ENCODE measurements around the gene TSFM.

TSFM gene

DNA sequence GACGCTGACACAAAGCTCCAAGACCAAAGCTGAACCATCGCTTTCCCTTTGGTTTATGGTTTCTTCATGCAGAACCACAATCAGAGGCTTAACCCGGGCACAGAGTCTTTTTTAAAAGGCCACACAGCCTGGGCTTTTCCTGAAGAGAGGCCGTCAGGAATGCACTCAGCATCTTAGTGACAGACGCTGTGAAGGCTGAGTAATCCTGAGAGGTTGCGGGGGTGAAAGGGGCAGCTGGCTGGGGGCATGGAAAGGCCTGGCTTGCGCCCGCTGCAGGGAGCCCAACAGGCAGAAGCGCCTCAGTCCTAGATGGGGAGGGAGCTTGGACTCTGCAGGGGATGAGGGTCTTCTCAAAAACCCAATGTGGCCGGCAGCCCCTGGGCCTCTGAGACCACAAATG is 50.4 kb downstream of the TSFM start:
- H3K79me2 ChIP-seq (ENCODE audit: insufficient read depth, low read length), result no peaks in the 10 kb centered on the region
- H3K4me2 ChIP-seq (ENCODE audit: low read depth, low read length, poor library complexity, severe bottlenecking), result no peak overlapping the region
- no peak overlapping the region for H3K9ac ChIP-seq (ENCODE audit: low read length)
- no peak overlapping the region for H2AFZ ChIP-seq (ENCODE audit: low read depth, low read length, severe bottlenecking)
- TF ChIP-seq, protein P1, sequence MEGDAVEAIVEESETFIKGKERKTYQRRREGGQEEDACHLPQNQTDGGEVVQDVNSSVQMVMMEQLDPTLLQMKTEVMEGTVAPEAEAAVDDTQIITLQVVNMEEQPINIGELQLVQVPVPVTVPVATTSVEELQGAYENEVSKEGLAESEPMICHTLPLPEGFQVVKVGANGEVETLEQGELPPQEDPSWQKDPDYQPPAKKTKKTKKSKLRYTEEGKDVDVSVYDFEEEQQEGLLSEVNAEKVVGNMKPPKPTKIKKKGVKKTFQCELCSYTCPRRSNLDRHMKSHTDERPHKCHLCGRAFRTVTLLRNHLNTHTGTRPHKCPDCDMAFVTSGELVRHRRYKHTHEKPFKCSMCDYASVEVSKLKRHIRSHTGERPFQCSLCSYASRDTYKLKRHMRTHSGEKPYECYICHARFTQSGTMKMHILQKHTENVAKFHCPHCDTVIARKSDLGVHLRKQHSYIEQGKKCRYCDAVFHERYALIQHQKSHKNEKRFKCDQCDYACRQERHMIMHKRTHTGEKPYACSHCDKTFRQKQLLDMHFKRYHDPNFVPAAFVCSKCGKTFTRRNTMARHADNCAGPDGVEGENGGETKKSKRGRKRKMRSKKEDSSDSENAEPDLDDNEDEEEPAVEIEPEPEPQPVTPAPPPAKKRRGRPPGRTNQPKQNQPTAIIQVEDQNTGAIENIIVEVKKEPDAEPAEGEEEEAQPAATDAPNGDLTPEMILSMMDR (IDR thresholded peaks at IDR 0.05; ENCODE audit: insufficient read depth, low read length, poor library complexity, severe bottlenecking), result no peak
- no peak overlapping the region for H3K4me3 ChIP-seq (ENCODE audit: insufficient read depth, low read length, poor library complexity, severe bottlenecking)
- no peaks in the 10 kb centered on the region for H3K9me2 ChIP-seq (replicated peaks; ENCODE audit: insufficient read depth, low read length)
- no peaks in the 10 kb centered on the region for H3K9me3 ChIP-seq (ENCODE audit: insufficient read depth, low read length)
- no peaks in the 10 kb centered on the region for H3F3A ChIP-seq (ENCODE audit: insufficient read depth)
- H4K20me1 ChIP-seq (ENCODE audit: low read depth, low read length), result no peaks in the 10 kb centered on the region
- H3K27ac ChIP-seq (ENCODE audit: low read depth, low read length), result no peak overlapping the region
- no peaks in the 10 kb centered on the region for H3K36me3 ChIP-seq (ENCODE audit: low read length)
- no peaks in the 10 kb centered on the region for H3K27me3 ChIP-seq (ENCODE audit: low read length)

DNA sequence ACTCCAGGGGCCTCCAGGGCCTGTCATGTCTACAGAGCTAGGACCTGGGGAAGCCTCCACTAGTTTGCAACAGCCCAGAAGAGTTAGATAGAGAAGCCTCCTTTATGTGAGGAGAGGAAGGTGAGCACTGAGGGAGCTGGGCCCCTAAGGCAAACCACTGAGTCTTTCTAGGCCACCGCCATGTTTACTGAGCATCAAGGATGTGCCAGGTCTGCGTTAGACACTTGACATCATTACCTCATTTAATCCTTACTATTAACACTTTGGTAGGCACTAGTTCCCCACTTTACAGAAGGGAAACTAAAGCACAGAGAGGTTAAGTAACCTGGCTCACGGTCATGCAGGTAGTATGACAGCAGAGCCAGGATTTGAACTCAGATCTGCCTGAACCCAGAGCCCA is 51.1 kb downstream of the TSFM start:
- no peak overlapping the region for H3K4me2 ChIP-seq (ENCODE audit: low read depth, low read length, poor library complexity, severe bottlenecking)
- no peak overlapping the region for H2AFZ ChIP-seq (ENCODE audit: low read depth, low read length, severe bottlenecking)
- H3K27ac ChIP-seq (ENCODE audit: low read depth, low read length), result no peak overlapping the region
- no peak overlapping the region for H3K4me3 ChIP-seq (ENCODE audit: insufficient read depth, low read length, poor library complexity, severe bottlenecking)
- TF ChIP-seq, protein P1 (IDR thresholded peaks at IDR 0.05; ENCODE audit: insufficient read depth, low read length, poor library complexity, severe bottlenecking), result no peak
- no peak for TF ChIP-seq EZH2phosphoT487 (conservative IDR thresholded peaks at IDR 0.05; ENCODE audit: low read length)
- no peaks in the 10 kb centered on the region for H3F3A ChIP-seq (ENCODE audit: insufficient read depth)
- no peaks in the 10 kb centered on the region for H3K79me2 ChIP-seq (ENCODE audit: insufficient read depth, low read length)
- H3K9me3 ChIP-seq (ENCODE audit: insufficient read depth, low read length), result no peaks in the 10 kb centered on the region
- H3K9ac ChIP-seq (ENCODE audit: low read length), result no peak overlapping the region
- no peaks in the 10 kb centered on the region for H3K27me3 ChIP-seq (ENCODE audit: low read length)
- H3K9me2 ChIP-seq (replicated peaks; ENCODE audit: insufficient read depth, low read length), result no peaks in the 10 kb centered on the region
- no peaks in the 10 kb centered on the region for H3K36me3 ChIP-seq (ENCODE audit: low read length)
- H4K20me1 ChIP-seq (ENCODE audit: low read depth, low read length), result no peaks in the 10 kb centered on the region

DNA sequence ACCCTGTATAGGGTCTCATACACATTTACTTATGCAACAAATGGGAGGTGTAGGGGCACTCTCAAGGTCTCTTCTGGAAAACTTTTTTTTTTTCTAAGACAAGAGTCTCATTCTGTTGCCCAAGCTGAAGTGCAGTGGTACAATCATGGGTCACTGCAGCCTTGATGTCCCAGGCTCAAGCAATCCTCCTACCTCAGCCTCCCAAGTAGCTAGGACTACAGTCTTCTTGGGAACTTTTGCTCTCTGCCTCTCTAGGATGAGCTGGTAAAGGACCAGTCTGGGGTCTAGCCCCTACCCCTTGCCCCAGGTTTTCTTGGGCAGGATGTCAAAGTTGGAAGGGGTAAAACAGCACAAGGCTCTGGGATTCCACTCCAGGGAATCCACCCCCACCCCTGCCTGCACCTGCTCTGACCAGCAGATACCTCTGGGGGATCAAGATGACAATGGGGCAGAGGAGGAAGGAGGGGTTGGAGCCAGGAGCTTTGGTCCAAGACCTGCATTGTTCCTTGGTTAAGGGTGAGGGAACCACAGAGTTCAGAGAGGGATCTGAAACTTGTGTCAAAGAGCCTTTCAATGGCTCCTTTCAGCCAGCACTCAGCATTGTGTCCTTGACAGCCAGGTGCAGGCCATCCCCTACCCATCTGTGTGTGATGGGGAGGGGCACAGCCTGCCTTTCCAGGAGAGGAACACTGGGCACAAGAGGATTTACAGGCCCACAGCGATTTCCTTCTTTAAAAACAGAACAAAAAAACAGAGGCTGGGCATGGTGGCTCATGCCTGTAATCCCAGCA is 51.7 kb downstream of the TSFM start:
- H3F3A ChIP-seq (ENCODE audit: insufficient read depth), result no peaks in the 10 kb centered on the region
- H3K36me3 ChIP-seq (ENCODE audit: low read length), result no peaks in the 10 kb centered on the region
- TF ChIP-seq, protein P1 (IDR thresholded peaks at IDR 0.05; ENCODE audit: insufficient read depth, low read length, poor library complexity, severe bottlenecking), result no peak
- TF ChIP-seq EZH2phosphoT487 (conservative IDR thresholded peaks at IDR 0.05; ENCODE audit: low read length), result no peak

More for the DNA sequence above, 51.7 kb downstream of the TSFM start:
- Histone ChIP-seq H3K27me3 (ENCODE audit: low read length) (no peaks in the 10 kb centered on the region), H3K9ac (ENCODE audit: low read length) (no peak overlapping the region), H3K9me2 (replicated peaks; ENCODE audit: insufficient read depth, low read length) (no peaks in the 10 kb centered on the region), H3K4me3 (ENCODE audit: insufficient read depth, low read length, poor library complexity, severe bottlenecking) (no peak overlapping the region), H4K20me1 (ENCODE audit: low read depth, low read length) (no peaks in the 10 kb centered on the region), H3K4me2 (ENCODE audit: low read depth, low read length, poor library complexity, severe bottlenecking) (no peak overlapping the region), H3K79me2 (ENCODE audit: insufficient read depth, low read length) (no peaks in the 10 kb centered on the region), H3K27ac (ENCODE audit: low read depth, low read length) (no peak overlapping the region), H2AFZ (ENCODE audit: low read depth, low read length, severe bottlenecking) (no peak overlapping the region), H3K9me3 (ENCODE audit: insufficient read depth, low read length) (no peaks in the 10 kb centered on the region)
